Uterus (tissue), 2 donors: Measurements from ENCODE around the gene ZNF724.

Experiments
- POLR2A ChIP-seq, 2 donors: fragments of 450-650 bp; IDR thresholded peaks; one replicate each; pipeline ENCODE4 v1.6.1; 2016; ENCODE audit warnings: antibody characterized with exemption in 2 of 2, mild to moderate bottlenecking in 1 of 2, moderate library complexity in 1 of 2
- TF ChIP-seq, protein P1 (sequence below), 4 experiments: fragments of 200-600 bp in 2 of 4; fragments of 450-650 bp in 2 of 4; sonication (generic) in 2 of 4; IDR thresholded peaks; one replicate each; pipeline ENCODE4 v1.5.1; 2016 to 2019; ENCODE audit warnings: antibody characterized with exemption in 4 of 4, mild to moderate bottlenecking in 2 of 4, moderate library complexity in 1 of 4

DNA sequence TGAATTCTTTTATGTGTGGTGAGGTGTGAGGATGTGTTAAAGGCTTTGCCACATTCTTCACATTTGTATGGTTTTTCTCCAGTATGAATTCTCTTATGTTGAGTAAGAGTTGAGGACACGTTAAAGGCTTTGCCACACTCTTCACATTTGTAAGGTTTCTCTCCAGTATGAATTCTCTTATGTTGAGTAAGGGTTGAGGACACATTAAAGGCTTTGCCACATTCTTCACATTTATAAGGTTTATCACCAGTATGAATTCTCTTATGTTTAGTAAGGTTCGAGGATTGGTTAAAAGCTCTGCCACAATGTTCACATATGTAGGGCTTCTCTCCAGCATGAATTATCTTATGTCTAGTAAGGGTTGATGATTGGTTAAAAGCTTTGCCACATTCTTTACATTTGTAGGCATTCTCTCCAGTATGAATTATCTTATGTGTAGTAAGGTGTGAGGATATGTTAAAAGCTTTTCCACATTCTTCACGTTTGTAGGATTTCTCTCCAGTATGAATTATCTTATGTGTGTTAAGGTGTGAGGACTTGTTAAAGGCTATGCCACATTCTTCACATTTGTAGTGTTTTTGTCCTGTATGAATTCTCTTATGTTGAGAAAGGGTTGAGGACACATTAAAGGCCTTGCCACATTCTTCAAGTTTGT lies 27.1 kb downstream of the ZNF724 start:
- TF ChIP-seq, protein P1, sequence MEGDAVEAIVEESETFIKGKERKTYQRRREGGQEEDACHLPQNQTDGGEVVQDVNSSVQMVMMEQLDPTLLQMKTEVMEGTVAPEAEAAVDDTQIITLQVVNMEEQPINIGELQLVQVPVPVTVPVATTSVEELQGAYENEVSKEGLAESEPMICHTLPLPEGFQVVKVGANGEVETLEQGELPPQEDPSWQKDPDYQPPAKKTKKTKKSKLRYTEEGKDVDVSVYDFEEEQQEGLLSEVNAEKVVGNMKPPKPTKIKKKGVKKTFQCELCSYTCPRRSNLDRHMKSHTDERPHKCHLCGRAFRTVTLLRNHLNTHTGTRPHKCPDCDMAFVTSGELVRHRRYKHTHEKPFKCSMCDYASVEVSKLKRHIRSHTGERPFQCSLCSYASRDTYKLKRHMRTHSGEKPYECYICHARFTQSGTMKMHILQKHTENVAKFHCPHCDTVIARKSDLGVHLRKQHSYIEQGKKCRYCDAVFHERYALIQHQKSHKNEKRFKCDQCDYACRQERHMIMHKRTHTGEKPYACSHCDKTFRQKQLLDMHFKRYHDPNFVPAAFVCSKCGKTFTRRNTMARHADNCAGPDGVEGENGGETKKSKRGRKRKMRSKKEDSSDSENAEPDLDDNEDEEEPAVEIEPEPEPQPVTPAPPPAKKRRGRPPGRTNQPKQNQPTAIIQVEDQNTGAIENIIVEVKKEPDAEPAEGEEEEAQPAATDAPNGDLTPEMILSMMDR (IDR thresholded peaks at IDR 0.05), result no peak
- TF ChIP-seq POLR2A (IDR thresholded peaks at IDR 0.05), result no peak
